ENCODE data around the gene LIN7A.
A peak's percentile ranks its signal among the peaks of the same experiment; 100 is the strongest.

LIN7A gene

GRCh38 chr12:80745851-80746505, 191.8 kb downstream of the LIN7A start:
- peak; percentile 17 for DNase-seq
